T-helper 1 cell treated with Interleukin-12 subunit alpha and Interleukin-12 subunit beta and Interleukin-4 antibody, amounts not matched to agents 30 μg/mL and 1 μg/mL, for 36 hours (primary cell): ENCODE results near the gene TNK2.

Experiments
- H3K27ac Mint-ChIP-seq: one replicate; pipeline ENCODE4 v1.8.0; 2021; ENCODE audit warnings: mild to moderate bottlenecking, mixed read lengths
- H3K27me3 Mint-ChIP-seq: one replicate; pipeline ENCODE4 v1.8.0; 2021; ENCODE audit warnings: low read depth, mixed read lengths
- H3K36me3 Mint-ChIP-seq: one replicate; pipeline ENCODE4 v1.8.0; 2021; ENCODE audit warnings: low read depth, mixed read lengths
- H3K4me1 Mint-ChIP-seq: one replicate; pipeline ENCODE4 v1.8.0; 2021; ENCODE audit warnings: low read depth, mixed read lengths
- H3K4me3 Mint-ChIP-seq: one replicate; pipeline ENCODE4 v1.8.0; 2021; ENCODE audit warnings: mild to moderate bottlenecking, moderate library complexity, mixed read lengths
- H3K9me3 Mint-ChIP-seq: one replicate; pipeline ENCODE4 v1.8.0; 2021; ENCODE audit warnings: mixed read lengths

The TNK2 gene

DNA sequence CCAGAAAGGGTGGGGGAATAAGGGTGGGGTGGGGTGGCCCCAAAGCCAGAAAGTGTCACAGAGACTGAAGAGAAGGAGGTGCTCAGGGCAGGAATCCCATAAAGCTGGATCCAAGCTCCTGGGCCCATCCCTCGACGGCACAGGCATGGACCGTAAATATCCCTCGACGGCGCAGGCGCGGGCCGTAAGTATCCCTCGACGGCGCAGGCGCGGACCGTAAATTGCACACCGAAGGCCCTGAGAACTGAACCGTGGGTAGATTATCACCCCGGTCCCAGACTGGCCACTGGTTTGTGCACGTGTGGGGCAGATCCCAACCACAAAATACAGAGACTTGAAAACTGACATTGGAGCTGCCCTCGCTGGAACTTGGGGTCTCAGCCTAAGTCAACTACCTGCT lies 55.3 kb downstream of the TNK2 start:
- Mint-ChIP-seq H3K9me3 (no peaks in the 10 kb centered on the region), H3K36me3 (no peaks in the 10 kb centered on the region), H3K27ac (no peak overlapping the region), H3K4me3 (no peak overlapping the region), H3K27me3 (no peaks in the 10 kb centered on the region), H3K4me1 (peaks cover 4% of the 10 kb centered on the region)

- no peak overlapping the region for H3K27ac Mint-ChIP-seq
- peaks cover 4% of the 10 kb centered on the region for H3K4me1 Mint-ChIP-seq
Observed at GRCh38 chr3:195850857-195851543, 57.4 kb downstream of the TNK2 start.

GRCh38 chr3:195849322-195850074 lies 58.9 kb downstream of the TNK2 start:
- no peak overlapping the region for H3K4me3 Mint-ChIP-seq
- no peak overlapping the region for H3K27ac Mint-ChIP-seq
- peaks cover 4% of the 10 kb centered on the region for H3K27me3 Mint-ChIP-seq
- H3K4me1 Mint-ChIP-seq: peaks cover 7% of the 10 kb centered on the region
- H3K9me3 Mint-ChIP-seq: no peaks in the 10 kb centered on the region
- no peaks in the 10 kb centered on the region for H3K36me3 Mint-ChIP-seq

More at GRCh38 chr3:195850857-195851543, 57.4 kb downstream of the TNK2 start:
- H3K27me3 Mint-ChIP-seq: no peaks in the 10 kb centered on the region
- no peaks in the 10 kb centered on the region for H3K36me3 Mint-ChIP-seq
- no peaks in the 10 kb centered on the region for H3K9me3 Mint-ChIP-seq
- no peak overlapping the region for H3K4me3 Mint-ChIP-seq

DNA sequence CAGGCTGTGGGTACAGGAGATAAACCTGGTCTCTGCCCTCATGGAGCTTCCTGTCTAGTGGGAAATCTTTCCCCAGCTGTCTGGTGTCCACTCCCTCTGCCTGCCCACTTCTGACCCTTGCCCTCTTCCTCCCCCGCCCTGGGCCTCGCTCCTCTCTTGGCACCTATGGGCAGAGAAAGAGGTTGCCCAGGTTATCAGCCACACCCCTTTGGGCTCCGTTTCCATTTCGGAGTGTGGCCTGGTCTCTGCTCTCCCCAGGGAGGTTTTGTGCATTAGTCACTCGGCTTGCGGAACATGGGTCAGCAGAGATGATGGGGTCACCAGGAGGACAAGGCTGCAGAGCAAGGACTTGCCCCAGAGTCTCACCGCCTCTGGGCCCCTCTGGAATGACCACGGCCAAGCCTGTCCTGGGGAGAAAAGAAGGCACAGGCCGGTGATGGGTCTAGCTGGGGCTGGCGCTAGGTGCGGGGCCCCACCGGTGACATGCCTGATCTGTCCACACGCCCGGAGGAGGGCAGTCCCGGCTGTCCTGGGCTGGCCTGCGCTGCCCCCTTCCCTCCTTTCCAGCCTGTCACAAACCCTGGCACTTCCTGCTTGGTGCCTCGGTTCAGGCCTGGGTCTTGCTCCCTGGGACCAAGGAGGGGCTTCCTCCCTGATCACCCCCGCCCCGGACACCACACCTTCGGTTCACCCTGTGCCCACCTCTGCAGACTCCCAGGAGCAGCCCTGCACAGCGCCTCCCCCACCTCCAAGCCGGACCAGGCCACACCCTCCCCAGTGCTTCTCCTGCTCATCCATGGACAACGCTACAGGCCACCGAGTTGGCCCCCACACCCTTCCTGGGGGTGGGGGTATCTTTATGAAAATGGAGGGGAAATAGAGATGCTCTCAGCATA lies 61.0 kb downstream of the TNK2 start:
- H3K36me3 Mint-ChIP-seq: no peaks in the 10 kb centered on the region
- H3K27me3 Mint-ChIP-seq: peaks cover 4% of the 10 kb centered on the region
- H3K4me3 Mint-ChIP-seq: no peak overlapping the region
- H3K4me1 Mint-ChIP-seq: peaks cover 7% of the 10 kb centered on the region
- H3K27ac Mint-ChIP-seq: no peak overlapping the region
- H3K9me3 Mint-ChIP-seq: no peaks in the 10 kb centered on the region

- no peak overlapping the region for H3K4me3 Mint-ChIP-seq
- no peaks in the 10 kb centered on the region for H3K36me3 Mint-ChIP-seq
- no peak overlapping the region for H3K27ac Mint-ChIP-seq
- H3K9me3 Mint-ChIP-seq: no peaks in the 10 kb centered on the region
- peaks cover 3% of the 10 kb centered on the region for H3K4me1 Mint-ChIP-seq
- peaks cover 4% of the 10 kb centered on the region for H3K27me3 Mint-ChIP-seq
Observed at GRCh38 chr3:195845483-195845882, 62.9 kb downstream of the TNK2 start.

- Mint-ChIP-seq H3K4me1 (peaks cover 3% of the 10 kb centered on the region), H3K27ac (no peak overlapping the region), H3K4me3 (no peak overlapping the region), H3K36me3 (no peaks in the 10 kb centered on the region), H3K9me3 (no peaks in the 10 kb centered on the region), H3K27me3 (peaks cover 4% of the 10 kb centered on the region)
Observed at GRCh38 chr3:195844671-195845218, 63.6 kb downstream of the TNK2 start.

GRCh38 chr3:195839260-195840010 lies 68.9 kb downstream of the TNK2 start:
- H3K27ac Mint-ChIP-seq: no peak overlapping the region
- H3K9me3 Mint-ChIP-seq: no peaks in the 10 kb centered on the region
- no peaks in the 10 kb centered on the region for H3K36me3 Mint-ChIP-seq
- no peak overlapping the region for H3K4me3 Mint-ChIP-seq
- H3K27me3 Mint-ChIP-seq: peaks cover 7% of the 10 kb centered on the region
- no peaks in the 10 kb centered on the region for H3K4me1 Mint-ChIP-seq

- peaks cover 7% of the 10 kb centered on the region for H3K27me3 Mint-ChIP-seq
- H3K4me1 Mint-ChIP-seq: no peaks in the 10 kb centered on the region
- H3K36me3 Mint-ChIP-seq: no peaks in the 10 kb centered on the region
- no peak overlapping the region for H3K27ac Mint-ChIP-seq
- no peaks in the 10 kb centered on the region for H3K9me3 Mint-ChIP-seq
- no peak overlapping the region for H3K4me3 Mint-ChIP-seq
Observed at GRCh38 chr3:195838714-195839113, 69.6 kb downstream of the TNK2 start.

DNA sequence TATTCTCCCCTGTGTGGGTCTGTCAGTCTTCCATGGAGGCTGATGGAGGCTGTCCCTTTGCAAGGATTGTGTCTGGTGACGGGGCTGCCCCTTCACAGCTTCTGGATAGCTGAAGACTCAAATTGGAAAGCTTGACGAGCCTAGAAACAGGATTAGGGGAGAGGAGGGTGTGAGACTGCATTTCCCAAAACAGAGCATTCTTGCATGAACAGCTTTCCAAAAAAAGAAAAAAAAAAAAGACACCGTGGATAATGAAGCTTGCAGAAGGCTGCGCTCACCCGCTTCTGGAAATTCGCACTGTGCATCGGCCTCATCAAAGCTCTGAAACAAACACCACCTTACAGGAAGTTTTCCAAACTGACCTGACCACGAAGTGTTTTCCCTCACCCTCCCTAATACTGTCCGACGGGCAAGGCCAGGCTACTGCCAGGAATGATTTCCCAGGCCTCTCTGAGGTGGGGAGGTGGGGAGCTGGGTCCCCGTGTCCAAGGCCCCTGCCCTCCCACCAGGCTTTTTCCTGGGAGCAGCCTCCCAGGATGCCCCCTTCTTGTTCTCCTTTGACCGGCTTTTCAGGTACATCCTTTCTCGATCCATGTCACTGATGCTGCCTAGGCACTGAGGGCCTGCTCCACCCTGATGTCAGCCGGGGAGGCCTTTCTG lies 71.7 kb downstream of the TNK2 start:
- Mint-ChIP-seq H3K27ac (peak overlapping the region; percentile 52), H3K9me3 (no peaks in the 10 kb centered on the region), H3K4me3 (no peak overlapping the region), H3K36me3 (no peaks in the 10 kb centered on the region), H3K4me1 (no peaks in the 10 kb centered on the region), H3K27me3 (peaks cover 7% of the 10 kb centered on the region)

- Mint-ChIP-seq H3K27ac (no peak overlapping the region), H3K4me3 (no peak overlapping the region), H3K27me3 (peaks cover 7% of the 10 kb centered on the region), H3K9me3 (no peaks in the 10 kb centered on the region), H3K4me1 (no peaks in the 10 kb centered on the region), H3K36me3 (no peaks in the 10 kb centered on the region)
Observed at GRCh38 chr3:195835791-195836190, 72.6 kb downstream of the TNK2 start.

- Mint-ChIP-seq H3K9me3 (no peaks in the 10 kb centered on the region), H3K4me3 (no peak overlapping the region), H3K36me3 (no peaks in the 10 kb centered on the region), H3K27ac (no peak overlapping the region), H3K4me1 (no peaks in the 10 kb centered on the region), H3K27me3 (peaks cover 7% of the 10 kb centered on the region)
Observed at GRCh38 chr3:195834675-195835583, 73.4 kb downstream of the TNK2 start.

GRCh38 chr3:195829897-195830254 lies 78.5 kb downstream of the TNK2 start:
- Mint-ChIP-seq H3K27me3 (no peaks in the 10 kb centered on the region), H3K9me3 (no peaks in the 10 kb centered on the region), H3K27ac (no peak overlapping the region), H3K36me3 (no peaks in the 10 kb centered on the region), H3K4me1 (no peaks in the 10 kb centered on the region), H3K4me3 (no peak overlapping the region)

DNA sequence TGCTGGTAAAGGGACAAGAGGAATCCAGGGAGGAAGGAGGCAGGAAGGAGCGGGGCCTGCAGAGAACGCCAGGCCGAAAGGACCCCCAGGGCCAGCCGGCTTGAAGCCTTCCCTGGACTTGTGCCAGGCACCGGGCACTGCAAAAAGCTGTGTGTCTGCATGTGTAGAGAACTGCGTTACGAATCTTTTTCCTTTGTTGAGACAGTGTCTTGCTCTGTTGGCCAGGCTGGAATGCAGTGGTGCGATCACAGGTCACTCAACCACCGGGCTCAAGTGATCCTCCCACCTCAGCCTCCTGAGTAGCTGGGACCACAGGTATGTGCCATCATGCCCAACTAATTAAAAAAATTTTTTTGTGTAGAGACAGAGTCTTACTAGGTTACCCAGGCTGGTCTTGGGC lies 79.6 kb downstream of the TNK2 start:
- Mint-ChIP-seq H3K36me3 (no peaks in the 10 kb centered on the region), H3K4me3 (no peak overlapping the region), H3K9me3 (no peaks in the 10 kb centered on the region), H3K27me3 (no peaks in the 10 kb centered on the region), H3K27ac (no peak overlapping the region), H3K4me1 (no peaks in the 10 kb centered on the region)
